Measurements from ENCODE around the gene ADAMTSL2. TPM values are rescaled to one million over a fixed set of nuclear protein-coding genes. Genes with fewer than 3 reads are reported as not detected.

ADAMTSL2 gene
- total RNA-seq (2022) (not detected in 2 replicates), Bru-seq, nascent RNA (not detected), BruChase-seq, experiment 1, labeled RNA remaining after a 6-hour chase (not detected), BruChase-seq, experiment 2, labeled RNA remaining after a 2-hour chase (percentile 2 among the genes with signal in this experiment)
- long read RNA-seq, result 0 reads

DNA sequence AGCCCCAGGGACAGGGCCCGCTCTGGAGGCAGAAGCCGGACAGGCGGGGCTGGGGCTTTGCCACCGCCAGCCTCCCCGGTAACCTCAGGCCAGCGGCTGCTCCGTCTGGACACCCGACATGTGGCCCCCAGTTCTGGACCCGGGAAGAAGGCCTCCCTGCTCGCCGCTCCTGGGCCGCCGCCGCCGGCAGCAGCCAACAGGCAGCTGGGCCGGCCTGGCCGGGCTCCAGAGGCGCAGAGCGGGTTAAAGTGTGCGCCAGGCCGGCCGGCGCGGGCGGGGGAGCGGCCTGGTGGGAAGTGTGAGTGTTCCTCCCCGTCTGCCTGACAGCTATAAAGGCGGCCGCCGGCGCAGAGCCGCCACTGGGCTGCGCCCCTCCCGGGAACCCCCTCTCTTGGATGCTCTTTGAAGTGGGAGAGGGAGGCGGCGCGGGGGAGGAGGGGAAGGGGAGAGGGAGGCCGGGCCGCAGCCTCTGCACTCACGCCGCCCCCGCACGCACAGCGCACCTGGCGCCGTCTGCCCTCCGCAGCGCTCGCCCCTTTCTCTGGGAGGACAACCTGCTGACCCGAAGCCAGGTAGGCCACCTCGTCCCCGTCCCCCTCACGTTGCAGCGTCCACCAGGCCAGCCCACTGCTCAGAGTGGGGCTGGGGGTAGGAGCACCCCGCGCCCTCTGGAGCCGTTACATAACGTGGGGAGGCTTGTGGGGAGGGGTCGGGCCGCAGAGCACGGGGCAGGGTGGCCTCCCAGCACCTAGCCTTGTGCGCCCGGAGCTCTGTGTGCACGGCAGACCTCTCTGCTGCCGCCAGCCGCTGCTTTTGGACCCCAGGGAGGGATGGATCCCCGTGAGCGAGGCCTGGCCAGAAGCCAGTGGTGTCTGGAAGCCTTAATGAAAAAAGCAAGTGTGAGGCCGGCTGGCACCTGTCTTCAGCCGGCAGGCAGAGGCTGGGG, at the start of gene ADAMTSL2:
Gene ADAMTSL2, plus strand, starts transcription at position 359 of the 946 bp plus-strand sequence. CDS start 2,009 bp downstream, outside the sequence.
- no peak for DNase-seq (ENCODE audit: unreplicated experiment)
- peaks cover 57% of the 10 kb centered on the region for H3K27me3 Mint-ChIP-seq (ENCODE audit: insufficient read depth, unreplicated experiment)
- POLR2A ChIA-PET, result interaction anchor here (0.6 to 0.8 kb wide), 2 partner anchors 9 to 309 kb away, joined by 3 read pairs; no protein-coding TSS in a partner anchor
- intact Hi-C loops (cut with micrococcal nuclease), result no loop called here
- CTCF ChIA-PET, result no interaction called here
- no peak within 1 kb of the TSS for H3K27ac Mint-ChIP-seq (ENCODE audit: low read depth, unreplicated experiment)
- no peaks in the 10 kb centered on the region for H3K4me1 Mint-ChIP-seq (ENCODE audit: insufficient read depth, unreplicated experiment)
- BruUV-seq (replicated peaks), result no TSS peak
- no peaks in the 10 kb centered on the region for H3K36me3 Mint-ChIP-seq (ENCODE audit: insufficient read depth, unreplicated experiment)
- TF ChIP-seq, protein P1, sequence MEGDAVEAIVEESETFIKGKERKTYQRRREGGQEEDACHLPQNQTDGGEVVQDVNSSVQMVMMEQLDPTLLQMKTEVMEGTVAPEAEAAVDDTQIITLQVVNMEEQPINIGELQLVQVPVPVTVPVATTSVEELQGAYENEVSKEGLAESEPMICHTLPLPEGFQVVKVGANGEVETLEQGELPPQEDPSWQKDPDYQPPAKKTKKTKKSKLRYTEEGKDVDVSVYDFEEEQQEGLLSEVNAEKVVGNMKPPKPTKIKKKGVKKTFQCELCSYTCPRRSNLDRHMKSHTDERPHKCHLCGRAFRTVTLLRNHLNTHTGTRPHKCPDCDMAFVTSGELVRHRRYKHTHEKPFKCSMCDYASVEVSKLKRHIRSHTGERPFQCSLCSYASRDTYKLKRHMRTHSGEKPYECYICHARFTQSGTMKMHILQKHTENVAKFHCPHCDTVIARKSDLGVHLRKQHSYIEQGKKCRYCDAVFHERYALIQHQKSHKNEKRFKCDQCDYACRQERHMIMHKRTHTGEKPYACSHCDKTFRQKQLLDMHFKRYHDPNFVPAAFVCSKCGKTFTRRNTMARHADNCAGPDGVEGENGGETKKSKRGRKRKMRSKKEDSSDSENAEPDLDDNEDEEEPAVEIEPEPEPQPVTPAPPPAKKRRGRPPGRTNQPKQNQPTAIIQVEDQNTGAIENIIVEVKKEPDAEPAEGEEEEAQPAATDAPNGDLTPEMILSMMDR (IDR thresholded peaks at IDR 0.05; ENCODE audit: unreplicated experiment), result no peak
- no peaks in the 10 kb centered on the region for H3K9me3 Mint-ChIP-seq (ENCODE audit: unreplicated experiment)
- no peak within 1 kb of the TSS for H3K4me3 Mint-ChIP-seq (ENCODE audit: unreplicated experiment)

DNA sequence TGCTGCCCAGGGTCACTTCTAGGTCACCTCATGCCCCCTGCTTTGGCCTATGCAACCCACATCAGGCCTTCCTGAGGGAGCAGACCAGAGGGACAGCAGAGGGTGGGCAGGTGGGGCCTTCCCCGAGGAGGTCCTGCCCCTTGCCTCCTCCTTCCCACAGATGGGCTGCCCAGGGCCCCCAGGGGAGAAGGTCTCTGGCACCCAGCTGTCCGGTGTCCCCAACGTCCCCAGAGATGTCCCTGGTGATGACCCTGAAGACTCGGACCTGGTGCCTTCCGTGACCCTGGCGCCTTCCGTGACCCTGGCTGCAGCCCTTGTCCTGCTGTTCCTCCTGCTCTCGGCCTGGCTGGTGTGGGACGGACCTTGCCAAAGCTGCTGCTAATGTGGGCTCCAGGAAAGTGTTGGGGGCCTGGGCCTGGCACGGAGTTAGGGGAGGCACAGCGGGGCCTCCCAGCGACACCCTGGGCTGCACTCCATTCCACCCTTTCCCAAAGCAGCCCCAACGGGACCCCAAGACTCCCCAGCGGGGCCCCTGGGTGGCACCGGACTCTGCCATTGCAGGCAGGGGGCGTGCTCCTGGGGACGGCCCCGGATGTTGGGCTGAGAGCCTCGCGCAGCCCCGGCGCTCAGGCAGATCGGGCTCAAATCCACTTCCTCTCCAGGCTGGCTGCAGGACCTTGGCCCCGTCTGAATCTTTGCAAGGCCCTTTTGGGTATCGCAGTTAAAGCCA, 48.8 kb upstream of the ADAMTSL2 start:
- TF ChIP-seq, protein P1 (IDR thresholded peaks at IDR 0.05; ENCODE audit: unreplicated experiment), result no peak
- BruUV-seq (replicated peaks), result no TSS peak
- Mint-ChIP-seq H3K27ac (ENCODE audit: low read depth, unreplicated experiment) (no peak overlapping the region), H3K9me3 (ENCODE audit: unreplicated experiment) (no peaks in the 10 kb centered on the region), H3K4me3 (ENCODE audit: unreplicated experiment) (no peak overlapping the region), H3K36me3 (ENCODE audit: insufficient read depth, unreplicated experiment) (no peaks in the 10 kb centered on the region), H3K27me3 (ENCODE audit: insufficient read depth, unreplicated experiment) (peaks cover 10% of the 10 kb centered on the region), H3K4me1 (ENCODE audit: insufficient read depth, unreplicated experiment) (no peaks in the 10 kb centered on the region)
- ChIA-PET CTCF (interaction anchor here (0.7 to 1.8 kb wide), 12 partner anchors 11 to 1727 kb away, joined by 3 to 16 read pairs (median 4); no protein-coding TSS in a partner anchor), POLR2A (no interaction called here)
- DNase-seq (ENCODE audit: unreplicated experiment), result no peak
- intact Hi-C loops (cut with micrococcal nuclease), result loop anchor here (1.0 kb wide), 3 partner anchors 78 to 463 kb away; no protein-coding TSS in a partner anchor

DNA sequence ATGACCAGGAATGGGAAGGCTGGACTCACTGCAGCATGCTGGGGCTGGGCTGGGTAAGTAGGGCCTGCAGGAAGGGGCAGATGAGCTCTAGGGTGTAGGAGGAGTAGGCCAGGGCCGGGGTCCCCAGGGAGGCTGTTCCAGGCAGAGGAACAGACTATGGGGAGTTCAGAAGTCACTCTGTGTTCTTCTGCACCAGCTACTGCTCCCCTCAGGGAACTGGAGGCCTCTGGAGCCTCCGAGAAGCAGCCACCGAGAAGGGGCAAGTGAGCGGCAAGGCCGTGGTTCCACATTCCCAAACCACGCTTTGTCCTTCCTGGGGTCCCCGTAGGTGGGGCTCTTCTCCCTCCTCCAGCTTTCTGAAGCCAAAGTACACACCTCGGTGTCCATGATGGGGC, 47.2 kb upstream of the ADAMTSL2 start:
- intact Hi-C loops (cut with micrococcal nuclease), result no loop called here
- no peaks in the 10 kb centered on the region for H3K9me3 Mint-ChIP-seq (ENCODE audit: unreplicated experiment)
- ChIA-PET POLR2A (interaction anchor here (0.6 kb wide), 1 partner anchor 354 kb away, joined by 3 read pairs; no protein-coding TSS in a partner anchor), CTCF (interaction anchor here (0.6 to 1.8 kb wide), 15 partner anchors 16 to 1629 kb away, joined by 3 to 16 read pairs (median 3); partner anchors contain the start of gene CACFD1)
- no TSS peak for BruUV-seq (replicated peaks)
- no peaks in the 10 kb centered on the region for H3K36me3 Mint-ChIP-seq (ENCODE audit: insufficient read depth, unreplicated experiment)
- peaks cover 10% of the 10 kb centered on the region for H3K27me3 Mint-ChIP-seq (ENCODE audit: insufficient read depth, unreplicated experiment)
- no peaks in the 10 kb centered on the region for H3K4me1 Mint-ChIP-seq (ENCODE audit: insufficient read depth, unreplicated experiment)
- no peak overlapping the region for H3K27ac Mint-ChIP-seq (ENCODE audit: low read depth, unreplicated experiment)
- DNase-seq (ENCODE audit: unreplicated experiment), result no peak
- TF ChIP-seq, protein P1 (IDR thresholded peaks at IDR 0.05; ENCODE audit: unreplicated experiment), result no peak
- no peak overlapping the region for H3K4me3 Mint-ChIP-seq (ENCODE audit: unreplicated experiment)

All from MCF 10A (cell line).